Iris pigment epithelial cell (primary cell): ENCODE data around the gene HDAC4.

ENCODE experiments used
- DNase-seq: peaks from one replicate; pipeline ENCODE4 v3.0.0-alpha.2; 2011; ENCODE audit warnings: low read depth

Gene HDAC4

GRCh38 chr2:239025096-239025801 is 375.6 kb downstream of the HDAC4 start:
- DNase-seq: peak; percentile 59

- DNase-seq: no peak
Measured at GRCh38 chr2:239024226-239024625, 376.6 kb downstream of the HDAC4 start.

DNA sequence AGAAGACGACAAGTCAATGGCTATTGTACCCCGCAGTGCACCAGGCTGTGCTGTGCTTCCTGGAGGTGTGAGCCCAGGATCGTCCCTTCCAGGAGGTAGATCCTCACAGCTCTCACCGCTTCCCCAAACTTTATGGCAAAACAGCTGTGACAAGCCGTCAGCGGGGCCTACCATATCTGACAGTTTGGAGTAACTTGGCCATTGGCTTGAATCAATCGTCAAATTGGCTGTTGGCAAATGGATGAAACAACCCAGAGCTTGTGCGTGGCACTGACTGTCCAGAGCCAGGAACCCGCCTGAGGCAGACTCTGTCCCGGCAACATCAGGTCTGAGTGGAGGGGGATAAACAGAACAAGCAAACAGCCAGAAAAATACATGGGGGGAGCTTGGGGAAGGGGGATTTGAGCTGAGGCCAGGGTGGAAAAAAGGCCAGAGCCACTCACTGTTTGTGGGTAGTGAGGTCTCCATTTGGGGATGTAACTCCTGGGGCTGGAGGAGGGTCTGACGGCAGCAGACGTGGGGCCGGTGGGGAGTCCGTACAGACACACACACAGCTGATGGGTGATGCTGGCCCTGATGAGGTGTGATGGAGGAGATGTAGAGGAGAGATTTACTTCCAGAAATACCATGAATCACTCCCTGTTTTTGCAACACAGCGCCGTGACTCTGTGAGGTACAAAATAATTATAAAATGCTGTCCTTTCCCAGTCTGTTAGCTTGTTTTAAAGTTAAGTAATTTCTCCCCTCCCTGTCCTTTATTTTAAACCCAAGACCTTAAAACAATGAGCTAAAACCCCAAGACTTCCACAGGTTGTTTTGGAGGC is 378.2 kb downstream of the HDAC4 start:
- no peak for DNase-seq

DNA sequence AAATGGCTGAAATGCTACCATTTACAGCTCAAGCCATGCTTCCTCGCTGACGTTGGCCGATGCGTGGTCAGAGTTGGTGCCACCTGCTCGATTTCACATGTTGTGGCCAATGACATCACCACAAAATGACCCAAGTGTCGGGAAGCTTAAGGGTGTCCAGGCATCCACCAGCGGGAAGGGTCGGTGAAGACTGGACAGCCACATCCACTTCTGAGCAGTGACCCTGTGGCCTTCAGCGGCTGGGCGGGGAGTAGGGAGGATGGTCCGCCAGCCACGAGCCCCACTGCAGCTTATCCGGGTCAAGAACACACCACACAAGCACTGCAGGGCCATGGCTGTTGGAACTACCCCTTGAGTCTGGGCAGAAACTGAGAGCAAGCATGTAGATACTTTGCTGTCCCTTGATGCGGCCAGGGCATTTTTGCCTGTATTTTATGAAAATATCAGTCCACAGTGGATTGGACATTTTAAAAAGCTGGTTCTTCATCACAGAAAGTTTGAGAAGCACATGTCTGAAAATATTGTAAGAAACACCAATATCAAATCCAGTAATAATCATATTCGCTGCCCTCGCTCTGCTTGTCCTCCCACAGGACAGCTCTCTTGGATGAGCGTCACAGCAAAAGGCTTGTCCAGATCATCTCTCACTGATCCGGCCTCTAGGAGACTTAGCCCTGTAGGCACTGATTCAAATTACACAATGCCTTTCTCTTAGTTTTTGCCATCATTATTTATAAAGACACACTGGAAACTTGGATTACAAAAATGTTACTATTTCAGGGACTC is 379.0 kb downstream of the HDAC4 start:
- no peak for DNase-seq

DNA sequence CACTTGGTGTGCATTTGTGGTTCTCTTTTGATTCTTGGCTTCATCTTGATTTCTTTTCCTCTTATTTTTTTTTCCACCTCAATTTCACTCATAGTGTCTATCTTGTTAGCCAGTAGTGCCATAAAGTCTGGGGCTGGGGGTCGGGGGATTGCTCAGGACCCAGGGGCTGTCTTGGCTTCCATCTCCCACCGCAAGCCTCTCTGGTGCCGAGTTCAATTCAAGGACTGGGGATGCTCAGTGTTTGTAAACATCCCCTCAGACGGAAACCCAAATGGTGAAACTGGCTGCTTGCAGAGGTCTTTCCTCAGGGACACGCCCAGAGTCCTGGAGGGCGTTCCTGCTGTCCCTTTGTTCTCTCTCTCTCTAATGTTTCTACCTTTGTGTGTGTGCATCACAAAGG is 379.6 kb downstream of the HDAC4 start:
- no peak for DNase-seq

- DNase-seq: no peak
Measured at GRCh38 chr2:239020541-239021041, 380.2 kb downstream of the HDAC4 start.

DNA sequence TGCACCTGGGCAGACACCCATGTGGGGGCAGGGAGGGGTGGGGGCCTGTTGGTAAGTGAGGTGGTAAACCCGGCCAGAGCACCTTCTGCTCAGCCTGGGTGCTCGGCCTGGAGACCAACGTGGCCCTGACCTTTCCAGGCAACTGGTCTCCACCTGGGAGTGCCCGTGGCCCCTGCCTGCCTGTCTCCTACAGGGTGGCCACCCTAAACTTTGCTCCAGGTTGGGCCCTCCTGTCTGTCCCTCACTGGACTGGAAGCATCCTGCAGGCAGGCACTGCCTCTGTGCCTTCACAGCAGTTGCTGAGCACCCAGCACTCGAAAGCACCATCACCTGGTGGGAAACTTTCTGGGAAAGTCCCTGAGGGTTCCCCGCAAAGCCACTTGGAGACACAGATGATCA is 381.6 kb downstream of the HDAC4 start:
- DNase-seq: no peak

DNA sequence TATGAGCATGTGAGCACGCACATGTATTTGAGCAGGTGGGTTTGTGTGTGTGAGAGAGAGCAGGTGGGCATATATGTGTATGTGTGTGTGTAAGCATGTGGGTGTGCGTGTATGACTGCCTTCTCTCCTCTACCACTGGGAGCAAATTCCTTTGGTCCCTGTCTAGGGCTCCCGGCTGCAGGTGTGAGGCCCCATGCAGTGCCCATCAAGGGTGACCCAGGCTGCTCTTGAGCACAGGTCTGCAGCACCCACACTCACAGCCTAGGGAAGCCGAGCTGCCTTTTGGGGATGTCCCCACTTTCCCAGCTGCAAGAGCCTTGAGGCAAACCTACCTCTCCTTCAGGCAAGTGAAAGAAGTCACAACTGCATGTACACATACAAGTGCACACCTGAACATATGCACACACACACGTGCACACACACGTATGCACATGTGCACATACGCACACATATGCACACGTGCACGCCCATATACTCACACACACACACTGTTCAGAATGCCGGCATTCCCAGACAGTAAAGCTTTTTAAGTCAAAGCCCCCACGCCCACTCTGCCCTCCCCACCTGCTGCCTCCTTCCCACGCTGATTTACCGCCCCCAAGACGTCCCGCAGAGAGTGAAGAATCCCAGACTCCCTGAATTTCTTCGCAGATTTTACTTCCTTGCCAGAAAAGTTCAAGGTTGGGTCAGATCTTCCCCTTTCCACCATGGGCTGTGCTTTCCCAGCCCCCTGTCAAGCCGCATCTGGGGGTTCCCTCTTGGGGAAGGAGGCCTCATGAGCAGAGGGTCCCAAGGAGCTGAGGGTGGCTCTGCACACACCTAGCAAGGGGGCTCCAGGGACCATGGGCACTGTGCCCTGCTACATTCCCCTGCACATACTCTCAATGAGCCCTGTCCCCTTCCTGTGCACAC is 382.3 kb downstream of the HDAC4 start:
- no peak for DNase-seq

DNA sequence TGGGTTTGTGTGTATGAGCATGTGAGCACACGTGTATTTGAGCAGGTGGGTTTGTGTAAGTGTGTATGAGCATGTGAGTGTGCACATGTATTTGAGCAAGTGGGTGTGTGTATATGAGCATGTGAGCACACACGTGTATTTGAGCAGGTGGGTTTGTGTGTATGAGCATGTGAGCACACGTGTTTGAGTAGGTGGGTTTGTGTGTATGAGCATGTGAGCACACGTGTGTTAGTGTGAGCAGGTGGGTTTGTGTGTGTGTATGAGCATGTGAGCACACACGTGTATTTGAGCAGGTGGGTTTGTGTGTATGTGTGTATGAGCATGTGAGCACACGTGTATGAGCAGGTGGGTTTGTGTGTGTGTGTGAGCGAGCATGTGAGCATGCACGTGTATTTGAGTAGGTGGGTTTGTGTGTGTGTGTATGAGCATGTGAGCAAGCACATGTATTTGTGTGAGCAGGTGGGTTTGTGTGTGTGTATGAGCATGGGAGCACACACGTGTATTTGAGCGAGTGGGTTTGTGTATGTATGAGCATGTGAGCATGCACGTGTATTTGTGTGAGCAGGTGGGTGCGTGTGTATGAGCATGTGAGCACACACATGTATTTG is 383.2 kb downstream of the HDAC4 start:
- no peak for DNase-seq

DNA sequence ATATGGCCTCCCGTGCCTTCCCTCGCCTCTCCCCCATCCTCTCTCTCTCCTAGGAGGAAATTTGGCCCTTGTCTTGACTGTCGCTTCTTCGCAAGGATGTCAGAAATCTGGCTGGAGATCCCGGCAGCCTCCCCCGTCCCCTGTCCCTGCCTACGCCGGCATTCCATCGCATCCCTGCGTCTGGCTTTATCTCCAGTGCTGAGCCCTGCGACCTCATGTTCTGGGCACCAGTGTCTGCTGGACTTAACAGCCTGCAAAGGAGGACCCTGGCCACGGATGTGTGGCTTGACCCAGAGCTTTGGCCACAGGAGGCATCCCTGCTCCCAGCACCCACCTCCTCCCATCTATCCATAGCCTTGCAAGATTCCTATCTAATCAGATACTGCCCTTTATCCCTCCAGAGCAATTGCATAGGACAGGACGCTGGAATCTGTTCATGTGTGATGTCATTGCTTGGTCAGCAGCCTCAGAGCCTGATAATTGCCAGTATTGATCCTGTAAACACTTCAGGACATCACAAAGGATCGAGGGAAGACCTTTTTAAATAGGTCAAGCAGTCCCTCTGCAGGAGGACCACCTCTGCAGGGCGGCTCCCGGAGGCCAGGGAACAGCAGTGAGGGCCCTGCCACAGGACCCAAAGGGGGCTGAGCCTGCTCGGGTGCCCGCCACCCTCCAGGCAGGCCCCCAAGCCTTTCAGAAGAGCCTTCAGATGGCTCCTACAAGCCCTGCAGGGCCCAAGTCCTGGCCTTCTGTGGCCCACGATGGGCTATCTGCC is 384.7 kb downstream of the HDAC4 start:
- DNase-seq: no peak

- no peak for DNase-seq
Measured at GRCh38 chr2:239015218-239015900, 385.5 kb downstream of the HDAC4 start.

- DNase-seq: no peak
Measured at GRCh38 chr2:239014458-239015217, 386.2 kb downstream of the HDAC4 start.

DNA sequence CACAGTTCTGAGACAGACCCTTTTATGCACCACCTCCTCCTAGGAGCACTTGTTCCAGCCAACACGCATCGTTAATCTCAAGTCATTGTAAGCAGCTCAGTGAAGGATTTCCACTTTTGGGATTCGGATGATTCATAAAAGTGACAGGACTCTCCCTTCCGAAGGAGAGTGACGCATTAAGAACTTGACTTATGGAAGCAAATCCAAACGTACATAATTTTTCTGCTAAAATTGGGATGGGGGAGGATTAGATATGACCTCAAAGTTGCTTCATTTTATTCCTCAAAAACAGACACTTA is 387.2 kb downstream of the HDAC4 start:
- no peak for DNase-seq

GRCh38 chr2:239012936-239013677 is 387.7 kb downstream of the HDAC4 start:
- DNase-seq: no peak

- no peak for DNase-seq
Measured at GRCh38 chr2:239012228-239012627, 388.6 kb downstream of the HDAC4 start.

DNA sequence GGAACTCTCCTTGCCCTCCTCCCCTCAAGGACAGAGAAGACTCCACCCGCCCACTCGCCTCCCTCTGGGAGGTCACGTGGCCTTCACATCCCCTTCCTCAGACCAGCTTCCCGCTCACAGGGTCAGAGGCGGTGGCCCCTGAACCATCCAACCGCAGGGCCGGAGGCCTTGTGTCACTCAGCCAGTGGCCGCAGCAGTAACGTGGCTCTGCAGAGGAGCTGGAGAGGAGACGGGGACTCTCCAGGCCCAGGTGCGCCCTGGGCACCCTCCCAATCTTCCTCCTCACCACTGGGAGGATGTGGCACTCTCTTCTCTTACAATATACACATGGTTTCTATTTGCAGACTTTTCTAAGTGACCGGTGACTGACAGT is 391.2 kb downstream of the HDAC4 start:
- no peak for DNase-seq

DNA sequence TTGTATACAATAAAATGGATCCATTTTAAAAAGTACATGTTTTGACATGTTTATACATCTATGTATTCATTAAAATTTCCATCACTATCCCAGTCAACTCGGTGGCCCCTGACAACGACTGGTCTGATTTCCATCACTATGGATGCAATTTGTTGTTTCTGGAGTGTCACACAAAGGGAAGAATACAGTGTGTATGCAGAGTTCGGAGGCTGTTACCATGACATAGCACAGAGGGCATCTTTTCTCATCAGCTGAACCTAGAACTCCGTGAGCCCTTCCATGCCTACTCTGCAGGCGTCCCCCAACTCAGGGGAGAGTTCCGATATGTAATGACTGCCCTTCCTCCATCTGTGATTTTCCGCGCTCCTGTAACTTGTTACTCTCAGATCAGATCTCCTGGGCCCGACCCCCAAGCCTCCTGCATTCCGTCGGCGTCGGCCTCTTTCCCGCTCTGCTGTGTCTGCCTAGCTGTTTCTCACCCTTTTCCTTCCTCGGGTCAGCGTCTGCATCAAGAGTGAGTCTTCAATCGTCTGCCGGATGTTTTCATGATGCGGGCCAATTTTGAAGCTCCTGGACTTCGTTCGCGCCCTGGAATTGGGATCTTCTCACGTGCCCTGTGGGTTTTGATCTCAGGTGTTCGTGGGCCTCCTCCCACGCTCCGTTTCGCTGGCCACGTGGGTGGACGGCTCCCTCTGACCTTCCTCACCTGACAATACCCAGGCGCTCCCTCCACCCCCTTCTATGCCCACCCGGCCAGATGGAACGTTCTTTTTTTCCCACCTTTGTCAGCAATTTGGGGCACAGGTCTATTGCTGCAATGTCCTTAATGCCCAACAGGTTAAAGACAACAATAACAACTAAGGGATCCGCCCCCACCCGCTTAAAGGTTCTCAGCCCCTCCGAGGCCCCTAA is 391.9 kb downstream of the HDAC4 start:
- no peak for DNase-seq
